GM12892 (cell line): ENCODE results near the gene CD96.

Experiments
- POLR2A ChIP-seq: IDR thresholded peaks from 2 replicates; pipeline ENCODE4 v1.6.1; 2011; ENCODE audit warnings: low read depth, low read length, control low read depth
- POLR2AphosphoS5 ChIP-seq: IDR thresholded peaks from 2 replicates; pipeline ENCODE4 v1.6.1; 2011; ENCODE audit warnings: low read depth, low read length, control low read depth
- TAF1 ChIP-seq: IDR thresholded peaks from 2 replicates; pipeline ENCODE4 v1.6.1; 2011; ENCODE audit warnings: low read depth, mild to moderate bottlenecking, control low read depth, low read length, borderline replicate concordance

- no peak for TF ChIP-seq POLR2A
- TF ChIP-seq POLR2AphosphoS5: no peak
- no peak for TF ChIP-seq TAF1
These were observed 6.8 kb downstream of the CD96 start for GRCh38 chr3:111548756-111549155.
